K562 (cell line): Measurements from ENCODE around the gene FKBP2. TPM values are rescaled to one million over a fixed set of nuclear protein-coding genes. Genes with fewer than 3 reads are reported as not detected.

Experiments used
- CEBPZ ChIP-seq: fragments of 150-350 bp; IDR thresholded peaks from 2 replicates; pipeline ENCODE4 v1.6.1; 2014; ENCODE audit warnings: low read depth, mild to moderate bottlenecking, low read length, borderline replicate concordance
- DIDO1 ChIP-seq: fragments of 450-650 bp; IDR thresholded peaks from 2 replicates; pipeline ENCODE4 v1.6.1; 2016; ENCODE audit warnings: low read depth, missing biosample characterization, missing genetic modification characterization
- HDAC6 ChIP-seq: IDR thresholded peaks from 2 replicates; pipeline ENCODE4 v1.6.1; 2012; ENCODE audit warnings: low read depth, mild to moderate bottlenecking, control low read depth, inconsistent platforms, low read length, moderate library complexity
- RBM22 ChIP-seq: fragments of 200-400 bp; formaldehyde crosslinking; IDR thresholded peaks from 2 replicates; pipeline ENCODE4 v1.6.1; 2018; ENCODE audit warnings: low read length, low read depth; ENCODE audit not compliant: poor library complexity, severe bottlenecking
- SMAD2 ChIP-seq: fragments of 150-350 bp; IDR thresholded peaks from 2 replicates; pipeline ENCODE4 v1.6.1; 2014; ENCODE audit warnings: low read depth, mild to moderate bottlenecking, low read length
- TOE1 ChIP-seq, 2 experiments: fragments of 450-650 bp in 1 of 2; sonication (generic) in 1 of 2; formaldehyde crosslinking in 1 of 2; IDR thresholded peaks; 2 replicates each; pipeline versions ENCODE4 v1.7.1 to v1.8.0; 2016 to 2022; ENCODE audit warnings: borderline replicate concordance in 2 of 2, mild to moderate bottlenecking in 2 of 2, antibody characterized with exemption in 1 of 2, inconsistent platforms in 1 of 2, low read depth in 1 of 2, missing genetic modification reagents in 1 of 2, moderate library complexity in 1 of 2
- YBX1 ChIP-seq: fragments of 450-650 bp; IDR thresholded peaks from 2 replicates; pipeline ENCODE4 v1.7.1; 2016; ENCODE audit warnings: mild to moderate bottlenecking
- ZBTB5 ChIP-seq: fragments of 450-650 bp; IDR thresholded peaks from 2 replicates; pipeline ENCODE4 v1.6.1; 2017; ENCODE audit warnings: antibody characterized with exemption
- ZNF445 ChIP-seq: fragments of 250-450 bp; sonication (Bioruptor Pico); IDR thresholded peaks from 2 replicates; pipeline ENCODE4 v1.4.0; 2020; ENCODE audit warnings: low read depth, mild to moderate bottlenecking, moderate library complexity
- ZNF512 ChIP-seq: IDR thresholded peaks from 2 replicates; pipeline ENCODE4 v1.6.1; 2016; ENCODE audit warnings: missing genetic modification characterization, missing compliant biosample characterization
- polyA plus RNA-seq, 8 experiments: library from polyadenylated mRNA; depleted of rRNA in 4 of 8; stranded (reverse) in 5 of 8; unstranded in 3 of 8; fragments of >200 nt; fragmentation: Nextera tagmentation in 2 of 8; fragmentation: Illumina TruSeq in 1 of 8; extraction: Ambion mirVana in 2 of 8; extraction: Trizol in 1 of 8; gene quantifications; 2 replicates each; pipeline versions ENCODE4 v1.2.1 to v1.2.3, GENCODE V29; 2011 to 2014; ENCODE audit warnings: inconsistent platforms in 1 of 8, missing spikeins in 1 of 8
- total RNA-seq, 7 experiments: library from RNA; depleted of rRNA in 6 of 7; stranded (reverse); fragments of >200 nt in 6 of 7; fragmentation: Illumina TruSeq in 2 of 7; extraction: Trizol in 2 of 7; gene quantifications; 2 replicates each; pipeline versions ENCODE4 v1.2.1 to v1.2.3, GENCODE V29; 2011 to 2021; ENCODE audit warnings: low replicate concordance in 1 of 7
- TF ChIP-seq, protein P1 (sequence below): fragments of 450-650 bp; conservative IDR thresholded peaks from 2 replicates; pipeline ENCODE4 v1.6.1; 2016; ENCODE audit warnings: missing genetic modification characterization, low read depth, mild to moderate bottlenecking, control low read depth, missing compliant biosample characterization

The FKBP2 gene
- total and polyA plus RNA-seq, 9 of the 15 experiments (the other 6 are each of a cell fraction or from before 2014, with no cell fraction given), result 3.5 to 151 (median 58.1) TPM

DNA sequence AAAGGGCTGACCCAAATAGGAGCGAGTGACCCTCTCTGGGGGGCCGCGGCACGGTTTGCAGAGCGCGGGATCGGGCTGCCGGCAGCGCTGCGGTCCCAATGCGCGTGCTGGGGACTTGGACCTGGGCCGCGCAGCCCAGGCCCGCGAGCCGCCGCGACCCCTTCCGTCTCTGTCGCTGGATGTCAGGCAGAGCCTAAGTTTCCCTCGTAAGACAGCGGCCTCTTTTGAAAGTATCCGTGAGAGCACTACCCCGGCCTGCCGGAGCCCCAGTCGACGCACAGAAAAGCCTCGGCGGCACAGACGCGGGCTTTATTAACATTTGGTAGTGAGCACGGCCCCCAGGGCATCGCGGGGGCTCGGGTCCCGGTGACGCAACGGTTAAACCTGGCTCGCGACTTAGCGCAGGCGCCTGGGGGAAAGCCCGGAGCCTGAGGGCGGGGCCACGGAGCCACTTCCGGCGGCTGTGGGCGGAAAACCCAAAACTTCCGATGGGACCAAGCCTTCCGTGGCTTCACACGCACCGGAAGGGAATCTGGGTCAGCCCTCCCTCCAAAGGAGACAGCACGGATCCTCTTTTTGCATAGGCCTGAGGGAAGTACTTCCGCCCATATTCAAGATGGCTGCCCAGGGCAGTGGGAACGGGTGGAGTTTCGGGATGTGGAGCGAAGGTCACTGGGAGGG lies 28.8 kb downstream of the FKBP2 start (continued):
- TF ChIP-seq, protein P1, sequence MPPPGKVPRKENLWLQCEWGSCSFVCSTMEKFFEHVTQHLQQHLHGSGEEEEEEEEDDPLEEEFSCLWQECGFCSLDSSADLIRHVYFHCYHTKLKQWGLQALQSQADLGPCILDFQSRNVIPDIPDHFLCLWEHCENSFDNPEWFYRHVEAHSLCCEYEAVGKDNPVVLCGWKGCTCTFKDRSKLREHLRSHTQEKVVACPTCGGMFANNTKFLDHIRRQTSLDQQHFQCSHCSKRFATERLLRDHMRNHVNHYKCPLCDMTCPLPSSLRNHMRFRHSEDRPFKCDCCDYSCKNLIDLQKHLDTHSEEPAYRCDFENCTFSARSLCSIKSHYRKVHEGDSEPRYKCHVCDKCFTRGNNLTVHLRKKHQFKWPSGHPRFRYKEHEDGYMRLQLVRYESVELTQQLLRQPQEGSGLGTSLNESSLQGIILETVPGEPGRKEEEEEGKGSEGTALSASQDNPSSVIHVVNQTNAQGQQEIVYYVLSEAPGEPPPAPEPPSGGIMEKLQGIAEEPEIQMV, result no peak
- TF ChIP-seq DIDO1 (tag) (0 out of 2 replicates have a peak, but pooled peaks have one; percentile 65), ZNF445 (CRISPR knock-in tag) (no peak), RBM22 (peak; percentile 89), TOE1 (IDR thresholded peaks at IDR 0.05; ENCODE audit: borderline replicate concordance) (0 out of 2 replicates have a peak, but pooled peaks have one; percentile 14), TOE1 (CRISPR knock-in tag; IDR thresholded peaks at IDR 0.05; ENCODE audit: borderline replicate concordance, low read depth) (0 out of 2 replicates have a peak, but pooled peaks have one; percentile 33), ZBTB5 (no peak), SMAD2 (no peak), CEBPZ (no peak), HDAC6 (no peak), ZNF512 (tag) (no peak), YBX1 (no peak)
